SK-N-MC (cell line): ENCODE results near the gene CFAP161.

Source experiments
- EZH2 ChIP-seq: fragments of 200-600 bp; sonication (generic); IDR thresholded peaks from one replicate; pipeline ENCODE4 v1.6.1; 2017; ENCODE audit warnings: antibody characterized with exemption
- POLR2AphosphoS5 ChIP-seq: IDR thresholded peaks from 2 replicates; pipeline ENCODE4 v1.6.1; 2012; ENCODE audit warnings: mild to moderate bottlenecking, low read depth, low read length, borderline replicate concordance

DNA sequence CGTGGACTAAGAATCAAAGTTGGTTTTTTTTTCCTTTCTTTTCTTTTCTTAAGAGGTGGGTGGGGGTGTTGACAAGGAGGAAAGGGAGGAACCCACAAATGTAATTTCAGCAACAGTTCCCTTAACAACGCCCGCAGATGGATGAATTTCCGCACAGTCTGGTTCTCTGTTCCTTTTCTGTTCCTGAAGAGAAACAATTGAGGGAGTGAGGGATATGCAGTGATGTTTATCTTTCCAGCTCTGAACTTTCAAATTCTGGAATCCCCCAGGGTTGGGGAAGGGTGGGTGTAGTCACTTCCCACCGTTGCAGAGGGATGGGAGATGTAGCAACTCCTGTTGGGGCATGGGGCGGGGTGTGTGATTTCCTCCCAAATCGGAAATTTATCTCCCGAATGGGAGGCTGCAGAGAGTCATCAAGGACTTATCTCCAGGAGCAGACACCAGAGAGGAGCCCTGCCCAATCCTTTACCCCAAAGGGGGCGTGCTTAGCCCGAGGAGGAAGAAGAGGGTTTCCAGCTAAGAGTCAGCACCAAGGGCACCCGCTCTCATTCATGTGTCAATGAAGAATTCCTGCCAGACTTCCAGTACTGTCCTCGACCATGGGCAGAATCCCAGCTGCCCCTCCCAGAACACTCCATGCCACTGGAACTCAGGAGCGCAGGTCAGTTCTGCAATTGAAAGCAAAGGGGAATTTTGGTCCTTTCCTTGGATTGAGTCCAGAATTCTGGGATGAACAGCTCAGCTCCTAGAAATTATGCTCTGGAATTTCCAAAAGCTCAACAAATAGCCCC lies 35.0 kb upstream of the CFAP161 start:
- TF ChIP-seq POLR2AphosphoS5, result no peak
- TF ChIP-seq EZH2, result no peak
